IMR-90 (cell line): ENCODE data around the gene ITGA3.

Source experiments
- CEBPB ChIP-seq: IDR thresholded peaks from 2 replicates; pipeline ENCODE4 v1.6.1; 2012; ENCODE audit warnings: low read depth, low read length, improper control_type of control experiment
- CHD1 ChIP-seq: IDR thresholded peaks from 2 replicates; pipeline ENCODE4 v1.6.1; 2012; ENCODE audit warnings: low read depth, low read length, improper control_type of control experiment
- ELK1 ChIP-seq: fragments of 150-350 bp; IDR thresholded peaks from 2 replicates; pipeline ENCODE4 v1.6.1; 2016; ENCODE audit warnings: low read depth, mild to moderate bottlenecking, low read length, moderate library complexity, borderline replicate concordance
- FOS ChIP-seq: fragments of 150-350 bp; IDR thresholded peaks from 2 replicates; pipeline ENCODE4 v1.6.1; 2016; ENCODE audit warnings: low read depth, low read length
- MAFK ChIP-seq: IDR thresholded peaks from 2 replicates; pipeline ENCODE4 v1.6.1; 2012; ENCODE audit warnings: low read depth, low read length, improper control_type of control experiment
- NFE2L2 ChIP-seq: fragments of 150-350 bp; IDR thresholded peaks from 2 replicates; pipeline ENCODE4 v1.6.1; 2016; ENCODE audit warnings: low read depth, mild to moderate bottlenecking, low read length
- POLR2A ChIP-seq: IDR thresholded peaks from 2 replicates; pipeline ENCODE4 v1.6.1; 2012; ENCODE audit warnings: mild to moderate bottlenecking, low read depth, low read length
- RAD21 ChIP-seq: IDR thresholded peaks from 2 replicates; pipeline ENCODE4 v1.6.1; 2012; ENCODE audit warnings: low read length, improper control_type of control experiment
- RCOR1 ChIP-seq: IDR thresholded peaks from 2 replicates; pipeline ENCODE4 v1.6.1; 2012; ENCODE audit warnings: mild to moderate bottlenecking, low read length, improper control_type of control experiment; ENCODE audit not compliant: insufficient replicate concordance
- SMC3 ChIP-seq: fragments of 150-350 bp; IDR thresholded peaks from 2 replicates; pipeline ENCODE4 v1.6.1; 2016; ENCODE audit warnings: low read depth, mild to moderate bottlenecking, antibody characterized with exemption, low read length, moderate library complexity
- TF ChIP-seq, protein P1 (sequence below): conservative IDR thresholded peaks from 2 replicates; pipeline ENCODE4 v1.5.1; 2012; ENCODE audit warnings: mild to moderate bottlenecking, low read depth, low read length, improper control_type of control experiment

DNA sequence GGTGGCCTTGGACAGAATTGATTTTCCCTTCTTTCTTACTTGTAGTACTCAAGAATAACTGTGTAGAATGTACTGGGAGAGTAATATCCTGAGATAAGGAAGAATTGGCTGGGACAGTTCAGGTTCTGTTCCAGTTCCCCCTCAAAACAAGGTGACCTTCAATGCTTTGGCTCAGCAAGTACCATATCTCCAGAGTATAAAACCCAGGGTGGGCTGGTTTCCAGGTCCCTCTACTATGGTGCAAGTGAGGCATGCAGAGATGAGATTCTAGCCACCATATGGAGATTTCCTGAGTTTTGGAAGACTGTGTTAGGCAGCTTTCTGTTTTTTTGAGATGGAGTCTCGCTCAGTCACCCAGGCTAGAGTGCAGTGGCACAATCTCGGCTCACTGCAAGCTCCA lies 42.8 kb upstream of the ITGA3 start:
- TF ChIP-seq, protein P1, sequence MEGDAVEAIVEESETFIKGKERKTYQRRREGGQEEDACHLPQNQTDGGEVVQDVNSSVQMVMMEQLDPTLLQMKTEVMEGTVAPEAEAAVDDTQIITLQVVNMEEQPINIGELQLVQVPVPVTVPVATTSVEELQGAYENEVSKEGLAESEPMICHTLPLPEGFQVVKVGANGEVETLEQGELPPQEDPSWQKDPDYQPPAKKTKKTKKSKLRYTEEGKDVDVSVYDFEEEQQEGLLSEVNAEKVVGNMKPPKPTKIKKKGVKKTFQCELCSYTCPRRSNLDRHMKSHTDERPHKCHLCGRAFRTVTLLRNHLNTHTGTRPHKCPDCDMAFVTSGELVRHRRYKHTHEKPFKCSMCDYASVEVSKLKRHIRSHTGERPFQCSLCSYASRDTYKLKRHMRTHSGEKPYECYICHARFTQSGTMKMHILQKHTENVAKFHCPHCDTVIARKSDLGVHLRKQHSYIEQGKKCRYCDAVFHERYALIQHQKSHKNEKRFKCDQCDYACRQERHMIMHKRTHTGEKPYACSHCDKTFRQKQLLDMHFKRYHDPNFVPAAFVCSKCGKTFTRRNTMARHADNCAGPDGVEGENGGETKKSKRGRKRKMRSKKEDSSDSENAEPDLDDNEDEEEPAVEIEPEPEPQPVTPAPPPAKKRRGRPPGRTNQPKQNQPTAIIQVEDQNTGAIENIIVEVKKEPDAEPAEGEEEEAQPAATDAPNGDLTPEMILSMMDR, result no peak
- TF ChIP-seq RCOR1 (no peak), NFE2L2 (no peak), POLR2A (no peak), ELK1 (no peak), MAFK (no peak), RAD21 (no peak), CHD1 (no peak), FOS (no peak), SMC3 (no peak), CEBPB (no peak)
